Middle frontal gyrus (tissue), 1 donor: Measurements from ENCODE around the gene PPCDC.

Experiments
- DNase-seq: peaks from one replicate; pipeline ENCODE4 v3.0.0-alpha.2; 2015; ENCODE audit warnings: low spot score; ENCODE audit errors: extremely low spot score

PPCDC gene

GRCh38 chr15:75043509-75044257 is 20.3 kb downstream of the PPCDC start:
- peak; percentile 86 for DNase-seq

GRCh38 chr15:75044258-75044878 is 21.0 kb downstream of the PPCDC start:
- no peak for DNase-seq

DNA sequence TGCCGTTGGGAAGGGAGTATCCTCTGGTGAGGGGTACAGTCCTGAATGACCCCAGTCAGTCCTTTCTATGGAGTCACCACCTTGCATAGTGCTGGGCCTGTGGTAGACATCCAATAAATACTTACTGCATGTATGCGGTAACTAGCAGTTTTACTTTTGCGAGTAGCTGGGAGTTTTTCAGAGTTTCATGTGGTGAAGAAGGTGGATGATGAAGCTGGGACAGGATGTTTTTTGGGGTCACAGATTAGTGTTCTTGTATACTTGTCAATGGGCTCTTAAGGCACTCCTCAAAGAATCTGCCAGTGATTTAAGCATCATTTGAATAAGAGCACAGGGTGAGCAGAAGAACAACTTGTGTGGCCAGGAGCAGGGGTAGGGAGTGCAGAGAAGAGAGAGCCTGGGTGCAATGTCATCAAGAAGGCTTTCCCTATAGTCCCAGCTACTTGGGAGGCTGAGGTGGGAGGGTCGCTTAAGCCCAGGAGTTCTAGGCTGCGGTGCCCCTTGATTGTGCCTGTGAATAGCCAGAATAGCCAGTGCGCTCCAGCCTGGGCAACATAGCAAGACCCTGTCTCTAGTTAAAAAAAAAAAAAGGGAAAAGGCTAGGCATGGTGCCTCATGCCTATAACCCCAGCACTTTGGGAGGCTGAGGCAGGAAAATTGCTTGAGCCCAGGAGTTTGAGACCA is 22.1 kb downstream of the PPCDC start:
- DNase-seq = no peak

DNA sequence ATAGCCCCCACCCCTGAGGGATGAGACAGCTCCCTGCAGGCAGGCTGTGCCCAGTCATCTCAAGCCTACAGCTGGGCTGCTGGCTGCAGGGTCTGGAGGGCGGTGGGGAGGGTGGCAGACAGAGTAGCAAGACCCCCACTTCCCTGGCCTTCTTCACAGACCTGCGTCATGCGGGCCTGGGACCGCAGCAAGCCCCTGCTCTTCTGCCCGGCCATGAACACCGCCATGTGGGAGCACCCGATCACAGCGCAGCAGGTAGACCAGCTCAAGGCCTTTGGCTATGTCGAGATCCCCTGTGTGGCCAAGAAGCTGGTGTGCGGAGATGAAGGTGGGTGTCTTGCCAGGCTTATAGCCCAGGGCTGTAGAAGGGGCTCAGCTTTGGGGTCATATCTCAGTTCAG is 25.0 kb downstream of the PPCDC start:
- no peak for DNase-seq

DNA sequence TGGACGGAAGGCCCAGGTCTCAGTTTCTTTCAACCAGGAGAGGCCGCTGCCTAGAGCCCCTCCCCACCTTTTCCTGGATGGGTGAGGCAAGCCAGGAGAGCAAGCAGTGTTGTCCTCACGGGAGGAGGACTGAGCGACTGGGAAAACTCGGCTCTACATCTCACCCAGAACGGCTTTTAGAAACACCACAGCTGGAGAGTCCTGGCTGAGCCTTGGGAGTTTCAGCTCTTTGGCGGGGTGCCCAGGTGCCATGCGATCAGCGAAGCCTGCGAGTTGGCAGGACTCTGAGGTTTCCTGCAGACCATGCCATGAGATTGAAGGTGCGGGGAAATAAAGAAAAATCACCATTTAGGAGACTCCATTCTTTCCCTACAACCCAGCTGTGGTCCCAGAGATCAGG is 26.0 kb downstream of the PPCDC start:
- DNase-seq = peak; percentile 44

- DNase-seq = no peak
These were observed 26.9 kb downstream of the PPCDC start for GRCh38 chr15:75050283-75050682.

DNA sequence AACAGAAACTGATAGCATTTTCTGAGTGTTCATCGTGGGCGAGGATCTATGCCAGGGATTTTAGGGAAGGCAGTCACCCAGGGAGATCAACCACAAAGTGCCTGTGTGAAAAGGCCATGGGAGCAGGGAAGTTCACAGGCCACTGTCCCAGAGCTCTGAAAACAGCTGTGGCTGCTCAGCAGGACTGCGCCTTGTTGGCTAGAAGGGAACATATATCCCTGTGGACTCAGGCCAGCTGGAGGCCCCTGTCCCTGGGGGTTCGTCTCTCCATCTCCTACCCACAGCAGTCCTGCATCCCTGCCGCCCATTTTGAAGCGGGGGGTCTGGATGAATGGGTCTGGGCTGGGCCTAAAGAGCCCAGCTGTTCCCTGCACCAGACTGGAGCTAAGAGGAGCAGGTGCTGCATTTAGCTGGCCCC is 27.8 kb downstream of the PPCDC start:
- no peak for DNase-seq

DNA sequence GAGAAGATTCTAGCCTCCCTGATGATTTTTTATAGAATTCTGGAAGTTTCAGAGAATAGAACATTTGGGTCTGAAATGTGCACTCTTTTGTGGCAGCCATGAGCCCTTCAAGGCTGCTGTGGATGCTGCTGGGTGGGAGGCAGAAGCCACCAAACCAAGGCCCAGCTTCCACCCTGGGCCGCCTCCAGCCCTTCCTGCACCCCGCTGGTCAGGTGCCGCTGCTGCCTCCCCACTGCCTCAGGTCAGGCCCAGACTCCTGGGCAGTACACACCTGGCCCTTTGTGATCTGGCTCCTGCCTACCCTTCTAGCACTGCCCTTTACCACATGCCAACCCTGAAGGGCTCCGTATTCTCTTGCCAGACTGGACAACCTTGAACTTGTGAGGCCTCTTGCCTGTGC is 28.3 kb downstream of the PPCDC start:
- DNase-seq = no peak

GRCh38 chr15:75052972-75053747 is 29.8 kb downstream of the PPCDC start:
- no peak for DNase-seq

GRCh38 chr15:75053748-75054125 is 30.3 kb downstream of the PPCDC start:
- no peak for DNase-seq

DNA sequence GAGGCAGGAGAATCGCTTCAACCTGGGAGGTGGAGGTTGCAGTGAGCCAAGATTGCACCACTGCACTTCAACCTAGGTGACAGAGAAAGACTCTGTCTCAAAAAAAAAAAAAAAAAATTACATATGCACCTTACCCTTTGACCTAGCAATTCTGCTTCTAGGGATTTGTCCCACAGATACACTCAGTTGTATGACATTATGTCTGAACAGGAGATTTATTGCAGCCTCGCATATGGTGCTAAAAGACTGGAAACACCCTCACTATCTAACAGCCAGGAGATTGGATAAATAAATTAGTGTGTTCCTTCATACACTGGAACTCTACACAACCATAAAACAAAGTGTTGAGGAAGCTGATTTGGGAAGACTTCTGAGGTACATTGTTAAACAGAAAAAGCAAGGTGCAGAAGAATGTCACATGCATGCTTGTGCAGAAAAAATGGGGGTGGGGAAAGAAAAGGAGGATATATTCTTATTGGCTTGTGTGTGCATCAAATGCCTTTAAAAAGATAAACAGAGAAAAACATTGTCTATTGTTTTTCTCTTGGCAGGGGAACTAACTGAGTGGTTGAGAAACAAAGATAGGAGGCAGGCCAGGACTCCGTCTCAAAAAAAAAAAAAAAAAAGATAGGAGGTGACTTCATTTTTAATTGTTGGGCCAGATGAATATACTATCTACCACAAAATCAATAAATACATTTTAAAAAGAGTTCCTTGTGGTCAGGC is 30.9 kb downstream of the PPCDC start:
- DNase-seq = no peak

- DNase-seq = no peak
These were observed 32.6 kb downstream of the PPCDC start for GRCh38 chr15:75056036-75056435.

- no peak for DNase-seq
These were observed 34.9 kb downstream of the PPCDC start for GRCh38 chr15:75058127-75058905.

GRCh38 chr15:75059607-75060006 is 36.2 kb downstream of the PPCDC start:
- DNase-seq = no peak

DNA sequence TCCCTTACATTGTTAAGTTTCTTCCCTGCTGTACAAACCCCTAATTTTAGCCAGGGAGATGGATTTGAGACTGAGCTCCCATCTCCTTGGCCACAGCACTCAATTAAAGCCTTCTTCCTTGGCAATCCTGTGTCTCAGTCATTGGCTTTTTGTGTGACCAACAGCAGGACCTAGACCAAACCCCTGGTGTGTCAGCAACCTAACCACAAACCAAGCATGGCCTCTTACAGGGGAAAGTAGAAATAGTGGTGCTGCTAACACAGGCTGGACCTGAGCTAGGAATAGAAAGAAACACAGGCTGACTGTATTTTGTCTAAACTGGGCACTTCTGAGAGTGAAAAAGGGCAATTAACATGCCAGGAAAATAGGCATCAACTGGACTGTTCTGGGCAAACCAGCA is 37.9 kb downstream of the PPCDC start:
- DNase-seq = no peak

DNA sequence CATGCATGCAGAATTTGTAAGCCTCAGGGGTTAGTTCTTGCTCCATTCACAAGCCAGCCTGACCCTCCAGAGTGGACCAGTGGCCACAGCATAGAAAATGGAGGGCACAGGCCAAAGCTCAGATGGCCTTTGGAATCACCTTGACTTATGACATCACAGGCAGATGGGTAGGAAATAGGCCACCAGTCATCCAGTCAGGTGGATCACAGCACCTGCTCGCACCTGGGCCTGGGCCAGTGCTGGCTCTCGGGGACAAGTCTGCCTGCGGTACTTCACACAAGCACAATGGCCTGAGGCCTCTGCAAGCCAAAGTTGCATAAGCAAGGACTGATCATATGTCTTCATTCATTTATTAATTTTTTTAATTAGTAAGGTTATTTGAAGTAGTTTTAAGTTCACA is 39.3 kb downstream of the PPCDC start:
- no peak for DNase-seq

DNA sequence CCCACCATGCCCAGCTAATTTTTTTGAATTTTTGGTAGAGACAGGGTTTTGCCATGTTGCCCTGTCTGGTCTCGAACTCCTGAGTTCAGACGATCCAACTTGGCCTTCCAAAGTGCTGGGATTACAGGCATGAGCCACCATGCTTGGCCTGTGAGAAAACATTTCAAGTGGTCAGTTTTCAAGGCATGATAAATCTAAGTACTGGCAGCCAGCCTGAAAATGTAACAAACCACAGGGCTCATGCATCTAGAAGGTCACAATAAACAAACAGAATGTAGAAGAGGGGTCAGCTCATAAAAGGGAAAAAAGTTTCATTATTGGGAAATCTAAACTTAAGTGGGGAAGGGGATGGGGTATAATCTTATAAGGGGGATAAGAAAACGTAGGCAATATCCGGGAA is 39.9 kb downstream of the PPCDC start:
- DNase-seq = no peak

GRCh38 chr15:75063889-75064288 is 40.5 kb downstream of the PPCDC start:
- DNase-seq = no peak

DNA sequence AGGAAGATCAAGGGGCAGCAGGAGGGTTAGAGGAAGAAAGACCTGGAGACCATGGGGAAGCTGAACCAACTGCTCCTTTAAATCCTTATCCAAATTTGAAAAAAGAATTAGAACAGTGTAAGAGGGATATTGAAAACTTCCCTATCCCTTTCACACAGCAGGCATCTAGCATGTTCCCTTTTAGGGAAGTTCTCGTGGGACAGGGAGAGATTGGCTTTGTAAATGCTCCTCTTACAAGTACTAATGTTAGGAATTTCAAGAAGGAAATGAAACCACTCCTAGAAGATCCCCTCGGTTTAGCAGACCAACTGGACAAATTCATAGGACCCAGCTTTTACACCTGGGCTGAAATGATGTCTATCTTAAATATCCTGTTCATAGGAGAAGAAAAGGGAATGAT is 41.5 kb downstream of the PPCDC start:
- no peak for DNase-seq

DNA sequence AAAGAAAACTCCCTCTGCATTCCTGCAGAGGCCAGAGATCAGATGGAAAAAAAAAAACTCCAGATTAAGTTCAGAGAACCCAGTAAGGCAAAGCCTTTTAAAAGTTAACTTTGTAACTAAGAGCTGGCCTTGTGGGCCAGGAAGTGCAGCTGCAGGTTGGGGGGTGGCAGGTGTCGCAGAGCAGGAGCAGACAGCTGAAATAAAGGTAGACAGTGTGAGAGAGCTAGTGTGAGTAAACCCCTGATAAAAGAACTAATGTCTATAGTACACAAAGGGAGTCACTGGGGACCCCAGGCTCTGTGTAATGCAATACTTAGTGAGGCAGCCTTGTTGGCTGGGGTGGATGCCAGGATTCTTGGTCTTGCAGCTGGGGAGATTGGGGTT is 42.1 kb downstream of the PPCDC start:
- no peak for DNase-seq
